ENCODE results near the gene GALK2. TPM values are rescaled to one million over a fixed set of nuclear protein-coding genes. Genes with fewer than 3 reads are reported as not detected.
"Not testable (repeated sequence)": the region's sequence is repeated elsewhere in the genome, so short reads cannot be mapped to it uniquely, and the experiment has no call there.

The GALK2 gene
- total and polyA plus RNA-seq, 2 of the 8 experiments (the other 6 are each of a cell fraction or from before 2014, with no cell fraction given) = 8.7 to 16.1 TPM

DNA sequence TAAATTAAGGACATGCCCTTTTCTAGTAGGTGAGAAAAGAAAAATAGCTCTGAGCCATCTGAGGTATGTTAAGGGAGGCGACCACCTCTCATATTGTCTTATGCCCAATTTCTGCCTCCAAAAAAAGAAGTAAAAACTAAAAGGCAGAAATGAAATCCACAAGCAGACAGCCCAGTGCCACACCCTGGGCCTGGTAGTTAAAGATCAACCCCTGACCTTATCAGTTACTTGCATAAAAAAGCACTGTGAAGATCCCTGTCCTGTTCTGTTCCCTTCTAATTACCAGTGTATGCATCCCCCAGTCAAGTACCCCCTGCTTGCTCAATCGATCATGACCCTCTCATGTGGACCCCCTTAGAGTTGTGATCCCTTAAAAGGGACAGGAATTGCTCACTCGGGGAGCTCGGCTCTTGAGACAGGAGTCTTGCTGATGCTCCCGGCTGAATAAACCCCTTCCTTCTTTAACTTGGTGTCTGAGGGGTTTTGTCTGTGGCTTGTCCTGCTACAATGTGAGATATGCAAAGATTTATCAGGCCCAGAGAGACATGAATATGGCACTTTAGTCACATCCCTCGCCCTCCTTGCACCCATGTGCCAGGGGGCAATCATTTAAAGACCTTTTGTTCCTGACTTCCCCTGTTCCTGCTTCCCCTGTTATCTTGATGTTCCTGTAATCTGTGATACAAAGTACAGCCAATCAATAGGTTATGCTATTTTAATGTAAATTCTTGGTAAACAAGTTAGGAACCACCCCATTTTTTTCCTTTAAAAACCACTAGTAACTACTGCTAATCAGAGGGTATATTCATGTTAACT lies 5.7 kb downstream of the GALK2 start:
- H3K9me3 ChIP-seq (ENCODE audit: insufficient read depth in 2 of 2, low read depth in 1 of 2, low read length in 1 of 2); H3K79me1 ChIP-seq (ENCODE audit: low read depth, low read length); H2BK20ac ChIP-seq (ENCODE audit: low read length); H3K56ac ChIP-seq (replicated peaks; ENCODE audit: insufficient read length, low read depth, low read length); H3K4me1 ChIP-seq (replicated peaks in 1 of 4; ENCODE audit: control insufficient read depth in 3 of 4, insufficient read depth in 4 of 4, low read length in 3 of 4); H3K9ac ChIP-seq (replicated peaks in 1 of 4; ENCODE audit: extremely low read depth in 1 of 4, low read depth in 3 of 4, low read length in 3 of 4); H2BK5ac ChIP-seq (ENCODE audit: low read depth, low read length); H2BK15ac ChIP-seq (ENCODE audit: low read length); H4K20me1 ChIP-seq (replicated peaks in 1 of 2; ENCODE audit: control insufficient read depth in 1 of 2, insufficient read depth in 2 of 2, low read length in 2 of 2); H3K18ac ChIP-seq (ENCODE audit: extremely low read depth, low read length); H2AK5ac ChIP-seq (ENCODE audit: low read depth, low read length); H3K4ac ChIP-seq (replicated peaks; ENCODE audit: insufficient read length, low read depth, low read length); H3K36me3 ChIP-seq (ENCODE audit: control insufficient read depth in 2 of 4, insufficient read depth in 4 of 4, low read length in 3 of 4); FAIRE-seq; H2BK12ac ChIP-seq (ENCODE audit: low read depth, low read length); H4K8ac ChIP-seq (ENCODE audit: extremely low read depth, insufficient read depth, low read length); H3K23ac ChIP-seq (ENCODE audit: insufficient read length); H2BK120ac ChIP-seq (replicated peaks; ENCODE audit: low read depth, low read length); H3K27me3 ChIP-seq (replicated peaks in 1 of 4; ENCODE audit: control insufficient read depth in 3 of 4, extremely low read depth in 1 of 4, insufficient read depth in 3 of 4, low read length in 3 of 4); DNase-seq (ENCODE audit: low read depth in 1 of 2, low spot score in 2 of 2); H4K5ac ChIP-seq (ENCODE audit: insufficient read length, low read depth, low read length); H3K27ac ChIP-seq (ENCODE audit: low read depth, low read length); H3K4me3 ChIP-seq (ENCODE audit: extremely low read depth in 1 of 4, insufficient read depth in 2 of 4, low read depth in 3 of 4, low read length in 4 of 4); H3K23me2 ChIP-seq (ENCODE audit: low read depth, low read length); H3K4me2 ChIP-seq (ENCODE audit: insufficient read depth in 1 of 2, low read depth in 2 of 2, low read length in 2 of 2); H4K91ac ChIP-seq (replicated peaks; ENCODE audit: insufficient read length, low read length); H2AFZ ChIP-seq (ENCODE audit: low read length); H3K14ac ChIP-seq (ENCODE audit: insufficient read length): not testable (repeated sequence)
- H3K79me2 ChIP-seq (ENCODE audit: control insufficient read depth in 1 of 2, insufficient read depth in 2 of 2, low read length in 2 of 2) = peaks cover 0 to 14% of the 10 kb centered on the region in 2 experiments; a peak in 2 of 4 replicates
- WGBS, 2 experiments (ENCODE audit: extremely low coverage in 1 of 2, insufficient coverage in 1 of 2, insufficient read length in 1 of 2, insufficient replicate concordance in 2 of 2, low coverage in 1 of 2, low lambda C conversion rate in 2 of 2, missing lambda C conversion rate in 1 of 2) = 88% methylated on average over 6 of the region's 6 CpGs; no CpG with 5 or more reads in 1 of the 2 experiments
- ChIA-PET CTCF (ENCODE audit: partially characterized antibody) (interaction anchor here (1.3 kb wide), 1 partner anchor 314 kb away, joined by 4 read pairs; no protein-coding TSS in a partner anchor), POLR2A (ENCODE audit: partially characterized antibody) (interaction anchor here (0.9 kb wide), 1 partner anchor 14 kb away, joined by 3 read pairs; no protein-coding TSS in a partner anchor)

All from H1 (cell line).